GM12801 (cell line): Measurements from ENCODE around the gene ADGRB3.

ENCODE experiments used
- CTCF ChIP-seq: IDR thresholded peaks from one replicate; pipeline ENCODE4 v1.5.1; 2011; ENCODE audit warnings: control low read depth; ENCODE audit not compliant: insufficient read length; ENCODE audit errors: extremely low read depth

The ADGRB3 gene

GRCh38 chr6:69386426-69386825 is 751.3 kb downstream of the ADGRB3 start:
- no peak for TF ChIP-seq CTCF

GRCh38 chr6:69390125-69390524 is 755.0 kb downstream of the ADGRB3 start:
- no peak for TF ChIP-seq CTCF

- TF ChIP-seq CTCF, result no peak
Observed at GRCh38 chr6:69391106-69391505, 756.0 kb downstream of the ADGRB3 start.

GRCh38 chr6:69392745-69393144 is 757.7 kb downstream of the ADGRB3 start:
- TF ChIP-seq CTCF, result no peak

- TF ChIP-seq CTCF, result no peak
Observed at GRCh38 chr6:69398311-69398710, 763.2 kb downstream of the ADGRB3 start.

GRCh38 chr6:69398729-69399128 is 763.6 kb downstream of the ADGRB3 start:
- TF ChIP-seq CTCF, result no peak

- TF ChIP-seq CTCF, result no peak
Observed at GRCh38 chr6:69408886-69409285, 773.8 kb downstream of the ADGRB3 start.

GRCh38 chr6:69416776-69417175 is 781.7 kb downstream of the ADGRB3 start:
- TF ChIP-seq CTCF, result no peak
